Caco-2 (cell line): Measurements from ENCODE around the gene TBX2. TPM values are rescaled to one million over a fixed set of nuclear protein-coding genes. Genes with fewer than 3 reads are reported as not detected.

Source experiments
- BruUV-seq: library from RNA; stranded (reverse); fragments of 400-500 nt; replicated peaks from 2 replicates; lab custom pipeline; 2021; lab: Mats Ljungman, UMichigan
- CTCF ChIA-PET: fragments of 300-600 bp; sonication (Branson Sonifier 250); formaldehyde crosslinking; loops from one replicate; lab custom pipeline; 2022; ENCODE audit warnings: antibody characterized with exemption; lab: Charles Lee
- POLR2A ChIA-PET: fragments of 300-600 bp; sonication (Branson Sonifier 250); formaldehyde crosslinking; loops from one replicate; lab custom pipeline; 2022; ENCODE audit warnings: antibody characterized with exemption; lab: Charles Lee
- DNase-seq, 2 experiments: peaks; one replicate each; pipeline versions ENCODE4 v3.0.0 to v3.0.0-alpha.2; 2020 to 2022
- H3K27me3 ChIP-seq: replicated peaks from 2 replicates; pipeline ENCODE4 v1.6.0; 2011; ENCODE audit warnings: low read length; ENCODE audit not compliant: control insufficient read depth, insufficient read depth
- H3K36me3 ChIP-seq: 2 replicates; pipeline ENCODE4 v1.5.1; 2011; ENCODE audit warnings: low read length; ENCODE audit not compliant: control insufficient read depth, insufficient read depth
- H3K4me1 ChIP-seq: fragments of 250-450 bp; sonication (Bioruptor Pico); 2 replicates; pipeline ENCODE4 v1.5.1; 2020; ENCODE audit warnings: mild to moderate bottlenecking
- H3K4me3 ChIP-seq: 2 replicates; pipeline ENCODE4 v1.5.1; 2011; ENCODE audit warnings: low read depth, mild to moderate bottlenecking, control low read depth, low read length
- H3K9me3 ChIP-seq: fragments of 250-450 bp; sonication (Bioruptor Pico); 2 replicates; pipeline ENCODE4 v1.5.1; 2020; ENCODE audit warnings: mild to moderate bottlenecking, moderate library complexity
- H3K27ac Mint-ChIP-seq: one replicate; pipeline ENCODE4 v1.8.0; 2022; ENCODE audit warnings: mixed read lengths; ENCODE audit not compliant: unreplicated experiment
- H3K27me3 Mint-ChIP-seq: one replicate; pipeline ENCODE4 v1.8.0; 2022; ENCODE audit warnings: mixed read lengths; ENCODE audit not compliant: insufficient read depth, unreplicated experiment
- H3K36me3 Mint-ChIP-seq: one replicate; pipeline ENCODE4 v1.8.0; 2022; ENCODE audit warnings: mild to moderate bottlenecking, mixed read lengths; ENCODE audit not compliant: insufficient read depth, unreplicated experiment
- H3K4me1 Mint-ChIP-seq: one replicate; pipeline ENCODE4 v1.8.0; 2022; ENCODE audit warnings: low read depth, mixed read lengths; ENCODE audit not compliant: unreplicated experiment
- H3K4me3 Mint-ChIP-seq: one replicate; pipeline ENCODE4 v1.8.0; 2022; ENCODE audit warnings: mild to moderate bottlenecking, moderate library complexity, mixed read lengths; ENCODE audit not compliant: unreplicated experiment
- H3K9me3 Mint-ChIP-seq: one replicate; pipeline ENCODE4 v1.8.0; 2022; ENCODE audit warnings: mixed read lengths; ENCODE audit not compliant: unreplicated experiment
- intact Hi-C: fragments of 100-400 bp; cut with micrococcal nuclease; formaldehyde crosslinking; loops from one replicate; pipeline ENCODE4 v1.10.0; 2022; ENCODE audit not compliant: unreplicated experiment
- total RNA-seq: library from RNA; stranded (reverse); gene quantifications from 2 replicates; pipeline ENCODE4 v1.2.3, GENCODE V29; 2022
- TF ChIP-seq, protein P1 (sequence below), 2 experiments: fragments of 200-600 bp in 1 of 2; IDR thresholded peaks; 1 replicate in 1 of 2; 2 replicates in 1 of 2; pipeline versions ENCODE4 v1.5.1 to v1.8.0; 2011 to 2022; ENCODE audit warnings: antibody characterized with exemption in 1 of 2, control low read depth in 1 of 2, inconsistent platforms in 1 of 2, low read depth in 1 of 2, low read length in 1 of 2, mild to moderate bottlenecking in 1 of 2, moderate library complexity in 1 of 2; ENCODE audit not compliant: insufficient read depth in 1 of 2, severe bottlenecking in 1 of 2, unreplicated experiment in 1 of 2

Gene TBX2
- total RNA-seq, 1 experiment from 2014 or later, result 8.9 TPM

DNA sequence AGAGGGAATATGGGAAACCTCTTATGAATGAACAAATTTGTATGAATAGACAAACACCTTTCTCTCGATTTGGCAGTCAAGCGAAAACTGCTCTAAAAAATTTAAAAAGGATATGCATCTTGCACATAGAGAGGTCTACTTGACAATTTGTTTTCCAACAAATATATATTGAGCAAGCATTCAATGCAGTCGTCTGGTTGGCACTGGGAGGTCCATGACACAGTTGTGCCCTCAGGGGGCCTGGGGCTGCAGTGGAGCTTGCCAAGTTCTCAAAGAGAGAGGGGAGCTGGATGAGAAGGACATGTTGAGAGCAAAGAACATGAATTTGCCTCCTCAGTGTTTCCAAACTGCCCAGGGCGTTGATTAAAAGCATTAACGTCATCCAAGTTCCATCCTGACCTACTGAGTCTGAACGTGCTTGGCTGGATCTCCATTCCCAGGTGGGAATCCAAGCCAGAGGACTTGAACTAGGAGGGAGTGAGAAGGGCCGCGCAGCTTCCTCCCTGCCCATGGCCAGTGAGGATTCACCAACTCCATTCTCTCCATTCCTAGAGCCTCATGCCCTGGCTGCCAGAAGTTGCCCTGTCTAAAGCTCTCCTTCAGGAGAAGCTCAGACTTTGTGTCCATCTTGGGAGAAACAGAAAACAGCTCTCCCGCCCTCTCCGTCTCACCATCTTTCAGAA is 24.5 kb downstream of the TBX2 start:
- TF ChIP-seq, protein P1, sequence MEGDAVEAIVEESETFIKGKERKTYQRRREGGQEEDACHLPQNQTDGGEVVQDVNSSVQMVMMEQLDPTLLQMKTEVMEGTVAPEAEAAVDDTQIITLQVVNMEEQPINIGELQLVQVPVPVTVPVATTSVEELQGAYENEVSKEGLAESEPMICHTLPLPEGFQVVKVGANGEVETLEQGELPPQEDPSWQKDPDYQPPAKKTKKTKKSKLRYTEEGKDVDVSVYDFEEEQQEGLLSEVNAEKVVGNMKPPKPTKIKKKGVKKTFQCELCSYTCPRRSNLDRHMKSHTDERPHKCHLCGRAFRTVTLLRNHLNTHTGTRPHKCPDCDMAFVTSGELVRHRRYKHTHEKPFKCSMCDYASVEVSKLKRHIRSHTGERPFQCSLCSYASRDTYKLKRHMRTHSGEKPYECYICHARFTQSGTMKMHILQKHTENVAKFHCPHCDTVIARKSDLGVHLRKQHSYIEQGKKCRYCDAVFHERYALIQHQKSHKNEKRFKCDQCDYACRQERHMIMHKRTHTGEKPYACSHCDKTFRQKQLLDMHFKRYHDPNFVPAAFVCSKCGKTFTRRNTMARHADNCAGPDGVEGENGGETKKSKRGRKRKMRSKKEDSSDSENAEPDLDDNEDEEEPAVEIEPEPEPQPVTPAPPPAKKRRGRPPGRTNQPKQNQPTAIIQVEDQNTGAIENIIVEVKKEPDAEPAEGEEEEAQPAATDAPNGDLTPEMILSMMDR (IDR thresholded peaks at IDR 0.05; ENCODE audit: insufficient read depth in 1 of 2, low read depth in 1 of 2, low read length in 1 of 2, severe bottlenecking in 1 of 2, unreplicated experiment in 1 of 2), result no peak
- H3K4me3 Mint-ChIP-seq, result no peak overlapping the region
- no TSS peak for BruUV-seq
- intact Hi-C loops, result no loop called here
- ChIA-PET CTCF (interaction anchor here (0.9 kb wide), 1 partner anchor 159 kb away, joined by 3 read pairs; no protein-coding TSS in a partner anchor), POLR2A (interaction anchor here (0.6 kb wide), 1 partner anchor 37 kb away, joined by 5 read pairs; no protein-coding TSS in a partner anchor)
- Histone ChIP-seq H3K27me3 (no peaks in the 10 kb centered on the region), H3K9me3 (peaks cover 7% of the 10 kb centered on the region; the same call in 1 of the 2 replicates), H3K4me3 (no peak overlapping the region), H3K4me1 (peaks cover 20% of the 10 kb centered on the region), H3K36me3 (no peaks in the 10 kb centered on the region)
- H3K27ac Mint-ChIP-seq, result no peak overlapping the region
- no peaks in the 10 kb centered on the region for H3K27me3 Mint-ChIP-seq
- peaks cover 5% of the 10 kb centered on the region for H3K9me3 Mint-ChIP-seq
- peaks cover 26% of the 10 kb centered on the region for H3K4me1 Mint-ChIP-seq
- DNase-seq, result no peak
- H3K36me3 Mint-ChIP-seq, result no peaks in the 10 kb centered on the region

DNA sequence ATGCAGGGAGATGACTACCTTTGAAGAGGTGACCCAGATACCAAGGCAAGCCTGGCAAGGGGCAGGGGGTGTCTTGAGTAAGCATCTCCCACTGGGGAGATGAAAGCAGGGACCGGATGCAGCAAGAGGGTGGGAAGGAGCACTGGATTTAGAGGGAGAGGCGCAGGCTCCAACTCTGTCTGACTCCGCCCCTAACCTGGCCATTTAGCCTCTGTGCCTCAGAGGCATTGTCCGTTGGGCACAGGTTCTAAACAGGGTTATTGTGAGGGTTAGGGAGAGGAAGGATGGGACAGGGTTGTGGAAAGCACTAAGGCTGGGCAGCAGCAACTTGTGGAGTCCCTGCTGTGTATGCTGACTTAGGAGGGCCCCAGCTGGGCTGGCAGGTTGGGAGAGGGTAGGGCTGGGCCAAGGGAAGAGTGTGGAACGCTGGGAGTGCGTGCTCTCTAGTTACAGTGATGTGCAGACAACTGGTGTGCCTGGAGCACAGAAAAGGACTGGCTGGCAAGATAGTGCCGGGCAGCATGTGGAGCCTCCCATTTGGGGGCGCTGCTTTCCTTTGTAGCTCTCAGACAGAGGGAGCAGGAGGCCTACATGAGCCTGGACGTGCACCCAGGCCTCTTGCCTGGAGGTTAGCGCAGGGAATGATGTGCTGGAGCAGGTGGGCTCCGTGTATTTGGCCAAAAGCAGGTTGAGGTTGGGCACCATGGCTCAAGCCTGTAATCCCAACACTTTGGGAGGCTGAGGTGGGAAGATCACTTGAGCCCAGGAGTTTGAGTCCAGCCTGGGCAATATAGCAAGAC is 26.2 kb downstream of the TBX2 start:
- no TSS peak for BruUV-seq
- Mint-ChIP-seq H3K4me1 (peaks cover 22% of the 10 kb centered on the region), H3K36me3 (no peaks in the 10 kb centered on the region), H3K27ac (peak overlapping the region; percentile 31), H3K27me3 (no peaks in the 10 kb centered on the region), H3K4me3 (no peak overlapping the region), H3K9me3 (no peaks in the 10 kb centered on the region)
- Histone ChIP-seq H3K4me1 (peaks cover 20% of the 10 kb centered on the region), H3K27me3 (no peaks in the 10 kb centered on the region), H3K4me3 (no peak overlapping the region), H3K36me3 (no peaks in the 10 kb centered on the region), H3K9me3 (peaks cover 7% of the 10 kb centered on the region; the same call in 1 of the 2 replicates)
- ChIA-PET CTCF (interaction anchor here (0.6 to 1.6 kb wide), 5 partner anchors 13 to 149 kb away, joined by 3 to 9 read pairs (median 5); no protein-coding TSS in a partner anchor), POLR2A (no interaction called here)
- TF ChIP-seq, protein P1 (IDR thresholded peaks at IDR 0.05; ENCODE audit: insufficient read depth in 1 of 2, low read depth in 1 of 2, low read length in 1 of 2, severe bottlenecking in 1 of 2, unreplicated experiment in 1 of 2), result peak in 1 of 2 experiments; percentile 33
- peak; percentile 59 to 70 for DNase-seq
- intact Hi-C loops, result no loop called here
